Transverse colon (tissue), 4 donors: Measurements from ENCODE around the gene PDIA2.

Source experiments
- CTCF ChIP-seq, 5 experiments: fragments of 200-600 bp in 3 of 5; fragments of 450-650 bp in 2 of 5; sonication (generic) in 3 of 5; IDR thresholded peaks; 1 replicate in 2 of 5; 2 replicates in 3 of 5; pipeline ENCODE4 v1.5.1; 2016 to 2017; ENCODE audit warnings: antibody characterized with exemption in 5 of 5, inconsistent platforms in 3 of 5, mild to moderate bottlenecking in 2 of 5, moderate library complexity in 1 of 5
- POLR2AphosphoS5 ChIP-seq, 3 donors: sonication (generic); formaldehyde crosslinking; IDR thresholded peaks; one replicate each; pipeline ENCODE4 v1.6.1; 2016; ENCODE audit warnings: antibody characterized with exemption in 3 of 3

DNA sequence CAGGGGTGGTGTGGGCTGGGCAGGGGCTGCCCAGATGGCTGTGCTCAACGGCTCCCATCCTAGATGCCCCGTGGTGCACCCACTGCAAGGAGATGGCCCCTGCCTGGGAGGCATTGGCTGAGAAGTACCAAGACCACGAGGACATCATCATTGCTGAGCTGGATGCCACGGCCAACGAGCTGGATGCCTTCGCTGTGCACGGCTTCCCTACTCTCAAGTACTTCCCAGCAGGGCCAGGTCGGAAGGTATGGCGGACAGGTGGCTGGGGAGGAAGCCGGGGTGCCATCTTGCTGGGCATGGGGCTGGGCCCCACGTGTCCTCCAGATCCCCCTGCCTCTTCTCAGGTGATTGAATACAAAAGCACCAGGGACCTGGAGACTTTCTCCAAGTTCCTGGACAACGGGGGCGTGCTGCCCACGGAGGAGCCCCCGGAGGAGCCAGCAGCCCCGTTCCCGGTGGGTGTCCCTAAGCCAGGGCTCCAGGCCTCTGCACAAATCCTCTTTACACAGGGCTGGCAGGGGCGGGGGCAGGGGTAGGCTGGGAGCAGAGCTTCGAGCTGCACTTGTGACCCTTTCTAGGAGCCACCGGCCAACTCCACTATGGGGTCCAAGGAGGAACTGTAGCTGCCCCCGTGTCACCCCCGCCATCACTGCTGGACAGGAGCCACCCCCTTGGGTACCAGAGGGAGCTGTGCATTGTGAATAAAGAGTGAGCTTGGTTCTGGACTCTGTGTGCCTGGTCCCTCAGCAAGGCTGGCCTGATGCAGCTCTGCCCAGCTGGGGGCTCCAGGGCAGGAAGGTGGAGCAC is 3.7 kb downstream of the PDIA2 start:
- no peak for TF ChIP-seq POLR2AphosphoS5 (IDR thresholded peaks at IDR 0.05)
- no peak for TF ChIP-seq CTCF (IDR thresholded peaks at IDR 0.05)
